Tibial nerve (tissue), 3 donors: Measurements from ENCODE around the gene MAGEB1.

ENCODE experiments used
- CTCF ChIP-seq, 5 experiments: fragments of 200-600 bp in 3 of 5; fragments of 450-650 bp in 2 of 5; sonication (generic) in 3 of 5; IDR thresholded peaks; one replicate each; pipeline ENCODE4 v1.5.1; 2016 to 2019; ENCODE audit warnings: antibody characterized with exemption in 5 of 5, mild to moderate bottlenecking in 3 of 5, moderate library complexity in 2 of 5
- POLR2A ChIP-seq, 2 donors: fragments of 450-650 bp; IDR thresholded peaks; one replicate each; pipeline ENCODE4 v1.6.1; 2017; ENCODE audit warnings: antibody characterized with exemption in 2 of 2, mild to moderate bottlenecking in 2 of 2, moderate library complexity in 2 of 2

GRCh38 chrX:30282527-30282926, 35.6 kb downstream of the MAGEB1 start:
- no peak for TF ChIP-seq POLR2A (IDR thresholded peaks at IDR 0.05)
- no peak for TF ChIP-seq CTCF (IDR thresholded peaks at IDR 0.05)
